Fibroblast of lung (primary cell): ENCODE measurements around the gene TNKS2. TPM values are rescaled to one million over a fixed set of nuclear protein-coding genes. Genes with fewer than 3 reads are reported as not detected.

Source experiments
- DNase-seq, 2 donors: peaks; one replicate each; pipeline versions ENCODE4 v3.0.0 to v3.0.0-alpha.2; 2010; ENCODE audit warnings: low read depth in 2 of 2
- H2AFZ ChIP-seq: 2 replicates; pipeline ENCODE4 v1.5.1; 2012; ENCODE audit warnings: low read length, control low read depth, inconsistent platforms
- H3K27ac ChIP-seq: 2 replicates; pipeline ENCODE4 v1.5.1; 2011; ENCODE audit warnings: low read length, control low read depth; ENCODE audit not compliant: insufficient read depth
- H3K27me3 ChIP-seq: 2 replicates; pipeline ENCODE4 v1.5.1; 2011; ENCODE audit warnings: mild to moderate bottlenecking, low read length; ENCODE audit not compliant: control insufficient read depth, insufficient read depth
- H3K36me3 ChIP-seq: 2 replicates; pipeline ENCODE4 v1.5.1; 2011; ENCODE audit warnings: low read length; ENCODE audit not compliant: control insufficient read depth, insufficient read depth
- H3K4me1 ChIP-seq: 2 replicates; pipeline ENCODE4 v1.5.1; 2011; ENCODE audit warnings: low read length; ENCODE audit not compliant: control insufficient read depth, insufficient read depth; ENCODE audit errors: extremely low read depth
- H3K4me2 ChIP-seq: 2 replicates; pipeline ENCODE4 v1.5.1; 2011; ENCODE audit warnings: low read length, control low read depth; ENCODE audit not compliant: insufficient read depth; ENCODE audit errors: extremely low read depth
- H3K4me3 ChIP-seq, 4 experiments: fragments of 200-600 bp in 1 of 4; sonication (generic) in 1 of 4; replicated peaks in 1 of 4; 2 replicates each; pipeline ENCODE4 v1.5.1; 2011 to 2016; ENCODE audit warnings: low read length in 4 of 4, low read depth in 3 of 4, mild to moderate bottlenecking in 3 of 4, control low read depth in 2 of 4, inconsistent platforms in 1 of 4, mixed read lengths in 1 of 4; ENCODE audit not compliant: insufficient read depth in 1 of 4; ENCODE audit errors: control extremely low read depth in 1 of 4
- H3K79me2 ChIP-seq: 2 replicates; pipeline ENCODE4 v1.5.1; 2012; ENCODE audit warnings: mild to moderate bottlenecking, low read length, inconsistent platforms; ENCODE audit not compliant: control insufficient read depth, insufficient read depth
- H3K9ac ChIP-seq: 2 replicates; pipeline ENCODE4 v1.5.1; 2011; ENCODE audit warnings: mild to moderate bottlenecking, low read length, control low read depth; ENCODE audit not compliant: insufficient read depth
- H3K9me3 ChIP-seq: 2 replicates; pipeline ENCODE4 v1.5.1; 2012; ENCODE audit warnings: low read depth, low read length; ENCODE audit not compliant: control insufficient read depth, insufficient read depth
- H4K20me1 ChIP-seq: 2 replicates; pipeline ENCODE4 v1.5.1; 2011; ENCODE audit warnings: low read length; ENCODE audit not compliant: control insufficient read depth, insufficient read depth; ENCODE audit errors: extremely low read depth
- EZH2 ChIP-seq: IDR thresholded peaks from 2 replicates; pipeline ENCODE4 v1.5.1; 2012; ENCODE audit warnings: low read length, control low read depth, mild to moderate bottlenecking; ENCODE audit errors: missing control alignments
- polyA plus RNA-seq, 2 donors: library from polyadenylated mRNA; depleted of rRNA in 1 of 2; stranded (reverse) in 1 of 2; unstranded in 1 of 2; fragments of >200 nt; gene quantifications; 2 replicates each; pipeline ENCODE4 v1.2.1, GENCODE V29; 2011 to 2012; ENCODE audit warnings: missing spikeins in 1 of 2
- total RNA-seq: library from RNA; depleted of rRNA; stranded (reverse); fragments of >200 nt; gene quantifications from 2 replicates; pipeline ENCODE4 v1.2.1, GENCODE V29; 2014
- TF ChIP-seq, protein P1 (sequence below), 2 donors: IDR thresholded peaks in 1 of 2; conservative IDR thresholded peaks in 1 of 2; 1 replicate in 1 of 2; 2 replicates in 1 of 2; pipeline ENCODE4 v1.5.1; 2011 to 2012; ENCODE audit warnings: low read length in 2 of 2, control low read depth in 1 of 2, inconsistent platforms in 1 of 2, low read depth in 1 of 2, mild to moderate bottlenecking in 1 of 2

Gene TNKS2
- total and polyA plus RNA-seq, 2 donors (not counting 1 experiment from before 2014, with no cell fraction given) = 44.6 to 61.6 TPM

DNA sequence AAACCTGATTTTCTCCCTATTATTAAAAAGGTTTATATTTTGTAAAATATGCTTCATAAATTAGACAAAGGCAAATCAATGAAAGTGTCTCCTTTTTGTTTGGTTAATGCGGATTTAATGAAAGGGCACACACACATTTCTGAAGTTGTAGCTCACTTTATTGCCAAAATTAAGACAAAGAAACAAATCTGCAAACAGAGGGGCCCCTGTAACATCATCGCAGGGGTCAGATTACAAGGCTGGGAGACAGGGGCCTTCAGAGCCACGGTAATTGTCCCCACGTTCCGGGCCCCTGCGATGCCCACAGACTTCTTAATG, 88.7 kb downstream of the TNKS2 start:
- no peaks in the 10 kb centered on the region for H3K36me3 ChIP-seq
- no peak for TF ChIP-seq EZH2
- TF ChIP-seq, protein P1, sequence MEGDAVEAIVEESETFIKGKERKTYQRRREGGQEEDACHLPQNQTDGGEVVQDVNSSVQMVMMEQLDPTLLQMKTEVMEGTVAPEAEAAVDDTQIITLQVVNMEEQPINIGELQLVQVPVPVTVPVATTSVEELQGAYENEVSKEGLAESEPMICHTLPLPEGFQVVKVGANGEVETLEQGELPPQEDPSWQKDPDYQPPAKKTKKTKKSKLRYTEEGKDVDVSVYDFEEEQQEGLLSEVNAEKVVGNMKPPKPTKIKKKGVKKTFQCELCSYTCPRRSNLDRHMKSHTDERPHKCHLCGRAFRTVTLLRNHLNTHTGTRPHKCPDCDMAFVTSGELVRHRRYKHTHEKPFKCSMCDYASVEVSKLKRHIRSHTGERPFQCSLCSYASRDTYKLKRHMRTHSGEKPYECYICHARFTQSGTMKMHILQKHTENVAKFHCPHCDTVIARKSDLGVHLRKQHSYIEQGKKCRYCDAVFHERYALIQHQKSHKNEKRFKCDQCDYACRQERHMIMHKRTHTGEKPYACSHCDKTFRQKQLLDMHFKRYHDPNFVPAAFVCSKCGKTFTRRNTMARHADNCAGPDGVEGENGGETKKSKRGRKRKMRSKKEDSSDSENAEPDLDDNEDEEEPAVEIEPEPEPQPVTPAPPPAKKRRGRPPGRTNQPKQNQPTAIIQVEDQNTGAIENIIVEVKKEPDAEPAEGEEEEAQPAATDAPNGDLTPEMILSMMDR (conservative IDR thresholded peaks at IDR 0.05 in 1 of 2, IDR thresholded peaks at IDR 0.05 in 1 of 2; ENCODE audit: low read depth in 1 of 2, low read length in 2 of 2) = no peak
- H3K4me2 ChIP-seq = peak overlapping the region; percentile 97
- no peak for DNase-seq
- no peaks in the 10 kb centered on the region for H4K20me1 ChIP-seq
- peaks cover 12% of the 10 kb centered on the region for H3K4me1 ChIP-seq
- H3K79me2 ChIP-seq = no peaks in the 10 kb centered on the region
- peak overlapping the region; percentile 60 to 78 (median 64) for H3K4me3 ChIP-seq
- H3K27ac ChIP-seq = no peak overlapping the region
- H3K9ac ChIP-seq = peak overlapping the region; percentile 48
- H2AFZ ChIP-seq = peak overlapping the region; percentile 93
- H3K9me3 ChIP-seq = no peaks in the 10 kb centered on the region
- no peaks in the 10 kb centered on the region for H3K27me3 ChIP-seq

DNA sequence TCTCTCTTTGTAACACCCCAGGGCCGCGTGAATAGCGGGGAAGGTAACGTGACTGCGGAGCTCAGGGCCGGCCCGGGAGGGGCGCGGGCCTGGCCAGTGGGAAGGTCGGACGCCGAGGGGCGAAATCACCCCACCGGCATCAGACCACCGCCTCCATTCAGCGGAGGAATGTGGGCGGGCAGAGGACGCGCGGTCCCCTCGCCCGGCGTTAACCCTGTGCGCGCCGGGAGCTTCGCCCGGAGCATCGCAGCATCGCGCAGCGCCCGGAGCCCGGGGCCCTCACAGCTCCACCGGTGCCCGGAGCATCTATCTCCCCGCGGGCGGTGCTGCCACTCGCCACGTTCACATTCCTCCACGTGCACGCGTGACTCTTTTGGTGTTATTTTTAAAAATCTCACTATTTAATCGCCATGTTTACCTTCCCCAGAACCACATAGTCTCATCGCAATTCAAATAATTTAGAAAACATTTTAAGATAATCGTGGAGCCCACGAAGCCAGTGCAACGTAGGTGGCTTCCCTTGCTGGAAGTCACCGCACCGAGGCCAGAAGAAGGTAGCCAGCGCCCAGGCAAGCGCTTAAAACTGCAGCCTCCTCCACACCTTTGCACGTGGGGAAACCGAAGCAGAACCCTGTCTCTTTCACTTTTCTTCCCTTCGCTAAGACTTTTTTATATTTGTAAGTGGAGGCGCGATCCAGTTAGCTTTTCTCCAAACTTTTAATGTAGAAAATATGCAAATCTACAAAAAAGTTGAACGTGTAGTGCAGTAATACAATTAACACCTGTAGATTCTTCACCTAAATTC, 89.2 kb downstream of the TNKS2 start:
- Histone ChIP-seq H3K79me2 (no peaks in the 10 kb centered on the region), H3K9ac (peak overlapping the region; percentile 48), H3K9me3 (no peaks in the 10 kb centered on the region), H3K4me3 (peak overlapping the region; percentile 60 to 78 (median 64)), H3K36me3 (no peaks in the 10 kb centered on the region), H4K20me1 (no peaks in the 10 kb centered on the region), H2AFZ (peak overlapping the region; percentile 93), H3K27ac (no peak overlapping the region), H3K4me1 (peaks cover 13% of the 10 kb centered on the region), H3K4me2 (peak overlapping the region; percentile 97), H3K27me3 (no peaks in the 10 kb centered on the region)
- peak; percentile 56 to 68 for DNase-seq
- no peak for TF ChIP-seq EZH2
- TF ChIP-seq, protein P1 (conservative IDR thresholded peaks at IDR 0.05 in 1 of 2, IDR thresholded peaks at IDR 0.05 in 1 of 2; ENCODE audit: low read depth in 1 of 2, low read length in 2 of 2) = no peak

DNA sequence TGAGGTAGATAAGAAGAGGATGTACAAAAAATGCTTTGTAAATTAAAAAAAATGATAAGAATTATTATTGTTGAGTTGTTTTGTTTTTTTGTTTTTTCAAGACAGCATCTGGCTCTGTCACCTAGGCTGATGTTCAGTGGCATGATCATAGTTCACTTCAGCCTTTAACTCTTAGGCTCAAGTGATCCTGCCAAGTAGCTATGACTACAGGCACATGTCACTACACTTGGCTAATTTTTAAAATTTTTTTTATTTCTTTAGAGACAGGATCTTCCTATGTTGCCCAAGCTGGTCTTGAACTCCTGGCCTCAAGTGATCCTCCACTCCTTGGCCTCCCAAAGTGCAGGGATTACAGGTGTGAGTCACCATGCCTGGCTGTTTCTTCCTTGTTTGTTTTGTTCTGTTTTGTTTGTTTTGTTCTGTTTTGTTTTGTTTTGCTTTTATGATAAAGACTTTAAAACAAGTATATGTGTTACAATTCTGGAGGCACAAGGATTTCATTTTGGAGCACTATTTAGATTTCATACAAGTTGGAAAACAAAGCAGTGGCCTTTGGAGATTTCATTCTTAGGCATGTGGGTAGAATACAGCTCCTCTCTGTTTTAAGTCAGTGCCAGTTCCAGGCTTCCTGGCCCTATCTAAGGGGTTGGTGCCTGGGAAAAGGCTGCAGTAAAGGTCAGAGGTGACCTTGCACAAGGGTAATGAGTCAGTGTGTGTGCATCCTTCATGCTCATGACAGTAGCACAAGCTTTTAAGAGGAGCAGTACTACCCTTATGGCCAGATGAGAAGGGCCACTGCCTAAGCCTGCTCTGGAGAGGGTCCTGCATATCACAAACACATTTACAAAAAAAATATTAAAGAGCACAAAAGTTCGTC, 93.1 kb downstream of the TNKS2 start:
- Histone ChIP-seq H3K27ac (peak overlapping the region; percentile 54), H3K79me2 (no peaks in the 10 kb centered on the region), H3K4me1 (peaks cover 13% of the 10 kb centered on the region), H3K4me2 (peak overlapping the region; percentile 8), H3K4me3 (no peak overlapping the region), H3K9me3 (no peaks in the 10 kb centered on the region), H3K9ac (no peak overlapping the region), H3K36me3 (no peaks in the 10 kb centered on the region), H3K27me3 (no peaks in the 10 kb centered on the region), H2AFZ (no peak overlapping the region), H4K20me1 (no peaks in the 10 kb centered on the region)
- DNase-seq = peak; percentile 34 to 94
- no peak for TF ChIP-seq EZH2
- TF ChIP-seq, protein P1 (conservative IDR thresholded peaks at IDR 0.05 in 1 of 2, IDR thresholded peaks at IDR 0.05 in 1 of 2; ENCODE audit: low read depth in 1 of 2, low read length in 2 of 2) = no peak
